IPS-15b (cell line): ENCODE measurements around the gene CENPT.

Experiments
- H3K27me3 ChIP-seq: one replicate; pipeline ENCODE4 v1.6.1; 2013; ENCODE audit warnings: low read length; ENCODE audit not compliant: control insufficient read depth, insufficient read depth
- H3K36me3 ChIP-seq: one replicate; pipeline ENCODE4 v1.6.1; 2013; ENCODE audit warnings: low read length; ENCODE audit not compliant: control insufficient read depth, insufficient read depth
- H3K4me1 ChIP-seq: one replicate; pipeline ENCODE4 v1.6.1; 2013; ENCODE audit warnings: mild to moderate bottlenecking, low read length; ENCODE audit not compliant: control insufficient read depth, insufficient read depth
- H3K4me3 ChIP-seq: one replicate; pipeline ENCODE4 v1.5.1; 2013; ENCODE audit warnings: low read depth, low read length
- H3K9ac ChIP-seq: one replicate; pipeline ENCODE4 v1.6.1; 2013; ENCODE audit warnings: low read depth, mild to moderate bottlenecking, low read length
- H3K9me3 ChIP-seq: one replicate; pipeline ENCODE4 v1.6.1; 2013; ENCODE audit warnings: mild to moderate bottlenecking, low read length; ENCODE audit not compliant: control insufficient read depth, insufficient read depth

CENPT gene

GRCh38 chr16:67847064-67847861 is at the start of gene CENPT:
Gene CENPT (minus strand): TSS chr16:67847693. CDS start chr16:67833859, 13,834 bp downstream.
- Histone ChIP-seq H3K4me3 (peak within 1 kb of the TSS; percentile 87), H3K4me1 (peaks cover 22% of the 10 kb centered on the region), H3K27me3 (no peaks in the 10 kb centered on the region), H3K36me3 (no peaks in the 10 kb centered on the region), H3K9ac (peak within 1 kb of the TSS; percentile 89), H3K9me3 (no peaks in the 10 kb centered on the region)

GRCh38 chr16:67897231-67897630 is 49.7 kb upstream of the CENPT start:
- no peaks in the 10 kb centered on the region for H3K9me3 ChIP-seq
- H3K27me3 ChIP-seq: no peaks in the 10 kb centered on the region
- H3K4me1 ChIP-seq: peaks cover 4% of the 10 kb centered on the region
- no peak overlapping the region for H3K9ac ChIP-seq
- no peaks in the 10 kb centered on the region for H3K36me3 ChIP-seq
- H3K4me3 ChIP-seq: no peak overlapping the region

DNA sequence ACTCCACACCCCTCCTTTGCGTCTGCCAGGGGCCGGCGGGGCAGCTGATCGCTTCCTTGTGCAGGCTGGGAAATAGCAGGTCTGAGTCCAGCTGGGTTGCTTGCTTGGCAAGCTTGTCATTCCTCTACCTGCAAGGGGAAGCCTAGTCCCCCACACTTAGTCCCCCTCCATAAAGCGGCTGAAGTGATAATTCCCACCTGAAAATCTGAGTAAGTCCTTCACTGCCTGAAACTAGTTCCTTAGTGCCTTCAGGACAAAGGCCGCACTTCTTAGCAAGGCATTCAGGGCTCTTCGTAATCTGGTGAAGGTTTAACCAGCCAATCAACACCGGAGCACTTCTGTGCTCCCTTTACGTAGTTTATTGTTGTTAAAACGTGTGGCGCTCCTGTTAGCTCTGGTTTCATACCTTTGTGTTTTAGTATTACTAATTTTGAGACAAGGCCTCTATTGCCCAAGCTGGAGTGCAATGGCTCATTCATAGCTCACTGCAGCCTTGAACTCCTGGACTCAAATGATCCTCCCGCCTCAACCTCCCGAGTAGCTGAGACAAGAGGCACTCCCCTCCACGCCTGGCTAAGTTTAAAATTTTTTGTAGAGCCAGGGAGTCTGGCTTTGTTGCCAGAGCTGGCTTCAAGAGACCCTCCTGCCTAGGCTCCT is 46.4 kb upstream of the CENPT start:
- peak overlapping the region; percentile 91 for H3K9ac ChIP-seq
- H3K36me3 ChIP-seq: no peaks in the 10 kb centered on the region
- H3K27me3 ChIP-seq: no peaks in the 10 kb centered on the region
- H3K9me3 ChIP-seq: no peaks in the 10 kb centered on the region
- H3K4me3 ChIP-seq: peak overlapping the region; percentile 98
- peaks cover 4% of the 10 kb centered on the region for H3K4me1 ChIP-seq

DNA sequence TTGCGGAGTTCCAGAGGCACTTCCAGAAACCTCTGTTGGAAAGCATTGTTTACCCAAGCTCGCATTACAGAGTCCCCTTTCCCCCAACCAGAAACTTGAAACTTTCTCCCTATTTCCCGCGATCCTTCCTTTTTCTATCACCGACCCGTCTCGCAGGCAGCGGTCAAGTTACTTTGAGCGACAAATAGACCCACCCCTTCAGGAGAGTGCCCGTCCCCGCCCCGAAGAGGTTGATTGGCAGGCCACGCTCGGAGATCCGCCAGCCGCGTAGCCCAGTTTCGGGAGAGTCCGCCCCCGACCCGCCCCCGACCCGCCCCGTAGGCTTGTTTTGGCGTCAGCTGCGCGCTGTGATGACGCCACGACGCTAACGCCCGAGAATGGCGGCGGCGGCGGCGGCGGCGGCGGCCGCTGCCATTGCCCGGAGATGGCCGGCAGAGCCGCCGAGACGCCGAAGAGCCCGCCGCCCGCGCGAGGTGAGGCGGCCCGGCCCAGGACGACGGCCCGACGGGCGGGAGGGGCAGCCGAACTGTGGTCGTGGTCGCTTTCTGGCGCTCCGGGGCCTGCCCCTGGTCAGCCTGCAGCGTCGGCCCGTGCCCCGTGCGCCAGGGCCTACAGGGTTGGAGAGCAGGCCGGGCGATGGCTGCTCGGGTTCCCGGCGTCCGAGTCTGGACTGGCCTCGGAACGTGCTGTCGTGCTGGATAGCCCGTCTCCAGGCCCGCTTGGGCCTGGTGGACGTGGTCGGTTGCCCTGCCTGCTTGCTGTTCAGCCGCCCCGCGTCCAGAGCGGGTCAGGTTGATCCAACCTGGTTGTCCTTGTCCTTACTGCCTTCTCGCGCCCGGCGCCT is 45.6 kb upstream of the CENPT start, which contains the start of gene PSKH1:
TSS of gene PSKH1 (plus strand) at position 356 of the 844 bp plus-strand sequence. CDS start 15,496 bp downstream, outside the sequence.
- Histone ChIP-seq H3K9me3 (no peaks in the 10 kb centered on the region), H3K4me3 (peak within 1 kb of the TSS; percentile 98), H3K27me3 (no peaks in the 10 kb centered on the region), H3K36me3 (no peaks in the 10 kb centered on the region), H3K4me1 (peaks cover 4% of the 10 kb centered on the region), H3K9ac (peak within 1 kb of the TSS; percentile 91)

DNA sequence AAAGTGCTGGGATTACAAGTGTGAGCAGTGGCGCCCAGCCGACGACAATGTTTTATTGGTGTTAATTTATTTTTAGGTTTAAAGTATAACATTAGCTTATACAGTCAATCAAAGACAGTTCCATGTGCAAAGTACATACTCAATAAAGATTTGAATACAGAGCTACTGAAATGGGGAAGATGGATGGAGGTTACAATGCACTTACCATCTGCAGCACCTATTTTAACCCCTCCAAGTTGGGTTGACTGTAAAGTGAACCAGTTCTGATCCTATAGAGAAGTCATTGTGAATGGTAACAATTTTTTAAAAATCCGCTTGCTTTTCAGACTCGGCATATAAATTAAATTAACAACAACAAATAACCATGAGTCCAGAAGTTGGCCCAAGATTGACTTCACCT is 44.9 kb upstream of the CENPT start:
- Histone ChIP-seq H3K4me3 (peak overlapping the region; percentile 60), H3K36me3 (no peaks in the 10 kb centered on the region), H3K9ac (peak overlapping the region; percentile 65), H3K9me3 (no peaks in the 10 kb centered on the region), H3K27me3 (no peaks in the 10 kb centered on the region), H3K4me1 (peaks cover 4% of the 10 kb centered on the region)

- Histone ChIP-seq H3K27me3 (no peaks in the 10 kb centered on the region), H3K4me3 (no peak overlapping the region), H3K4me1 (peaks cover 18% of the 10 kb centered on the region), H3K9ac (no peak overlapping the region), H3K9me3 (no peaks in the 10 kb centered on the region), H3K36me3 (peaks cover 3% of the 10 kb centered on the region)
Measured at GRCh38 chr16:67888331-67888730, 40.8 kb upstream of the CENPT start.

GRCh38 chr16:67886387-67886786 is 38.9 kb upstream of the CENPT start:
- H3K4me1 ChIP-seq: peaks cover 14% of the 10 kb centered on the region
- H3K27me3 ChIP-seq: no peaks in the 10 kb centered on the region
- H3K9ac ChIP-seq: no peak overlapping the region
- H3K9me3 ChIP-seq: no peaks in the 10 kb centered on the region
- no peak overlapping the region for H3K4me3 ChIP-seq
- H3K36me3 ChIP-seq: peaks cover 22% of the 10 kb centered on the region

DNA sequence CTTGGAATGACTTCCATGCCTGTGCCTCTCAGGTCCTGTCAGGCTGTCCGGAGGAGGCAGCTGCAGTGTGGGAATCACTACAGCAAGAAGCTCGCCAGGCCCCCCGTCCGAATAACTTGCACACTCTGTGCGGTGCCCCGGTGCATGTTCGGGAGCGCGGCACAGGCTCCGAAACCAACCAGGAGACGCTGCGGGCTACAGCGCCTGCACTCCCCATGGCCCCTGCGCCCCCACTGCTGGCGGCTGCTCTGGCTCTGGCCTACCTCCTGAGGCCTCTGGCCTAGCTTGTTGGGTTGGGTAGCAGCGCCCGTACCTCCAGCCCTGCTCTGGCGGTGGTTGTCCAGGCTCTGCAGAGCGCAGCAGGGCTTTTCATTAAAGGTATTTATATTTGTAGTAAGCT is 38.5 kb upstream of the CENPT start:
- H3K4me1 ChIP-seq: peaks cover 14% of the 10 kb centered on the region
- H3K9me3 ChIP-seq: no peaks in the 10 kb centered on the region
- H3K27me3 ChIP-seq: no peaks in the 10 kb centered on the region
- no peak overlapping the region for H3K9ac ChIP-seq
- H3K4me3 ChIP-seq: no peak overlapping the region
- H3K36me3 ChIP-seq: peaks cover 26% of the 10 kb centered on the region

DNA sequence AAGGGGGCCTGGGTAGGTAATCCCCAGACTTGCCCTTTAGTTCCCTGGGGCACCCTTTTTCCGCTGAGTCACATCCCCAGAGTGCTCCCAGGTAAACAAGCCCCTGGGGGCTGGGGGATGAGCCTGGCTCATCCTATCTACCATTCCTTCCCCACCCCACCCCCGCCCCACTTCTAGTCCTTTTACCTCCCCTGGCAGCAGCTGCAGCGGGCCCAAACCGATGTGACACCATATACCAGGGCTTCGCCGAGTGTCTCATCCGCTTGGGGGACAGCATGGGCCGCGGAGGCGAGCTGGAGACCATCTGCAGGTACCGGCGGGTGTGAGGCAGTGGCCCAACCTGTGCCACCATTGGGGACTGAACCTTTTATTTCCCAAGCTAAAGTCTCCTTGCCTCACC is 38.1 kb upstream of the CENPT start:
- Histone ChIP-seq H3K27me3 (no peaks in the 10 kb centered on the region), H3K9ac (no peak overlapping the region), H3K36me3 (peaks cover 31% of the 10 kb centered on the region), H3K4me1 (peaks cover 14% of the 10 kb centered on the region), H3K4me3 (no peak overlapping the region), H3K9me3 (no peaks in the 10 kb centered on the region)

DNA sequence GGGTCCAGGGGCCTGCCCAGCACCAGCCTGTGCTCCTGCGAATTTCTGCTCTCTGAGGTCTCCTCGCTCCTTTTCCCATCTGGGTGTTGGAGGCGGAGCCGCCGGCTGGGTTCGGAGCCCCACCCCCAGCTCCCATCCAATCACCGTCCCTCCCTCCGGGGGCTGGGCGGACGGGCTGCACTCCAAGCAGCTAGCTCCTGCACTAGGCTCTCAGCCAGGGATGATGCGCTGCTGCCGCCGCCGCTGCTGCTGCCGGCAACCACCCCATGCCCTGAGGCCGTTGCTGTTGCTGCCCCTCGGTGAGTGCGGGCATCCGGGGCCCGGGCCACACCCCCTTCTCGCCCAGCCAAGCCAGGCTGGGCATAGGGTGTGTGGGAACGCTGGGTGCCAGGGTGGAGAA is 37.2 kb upstream of the CENPT start, which contains the start of gene NRN1L:
TSS of gene NRN1L (plus strand) at position 202 of the 400 bp plus-strand sequence. CDS start at position 221, 19 bp downstream.
- Histone ChIP-seq H3K9ac (no peak within 1 kb of the TSS), H3K9me3 (no peaks in the 10 kb centered on the region), H3K36me3 (peaks cover 39% of the 10 kb centered on the region), H3K4me1 (peaks cover 14% of the 10 kb centered on the region), H3K4me3 (peak within 1 kb of the TSS; percentile 54), H3K27me3 (no peaks in the 10 kb centered on the region)

- Histone ChIP-seq H3K27me3 (no peaks in the 10 kb centered on the region), H3K4me1 (peaks cover 14% of the 10 kb centered on the region), H3K4me3 (no peak overlapping the region), H3K9me3 (no peaks in the 10 kb centered on the region), H3K36me3 (peaks cover 47% of the 10 kb centered on the region), H3K9ac (no peak overlapping the region)
Measured at GRCh38 chr16:67883872-67884261, 36.4 kb upstream of the CENPT start.
